ENCODE data around the gene LRRN4.
"Not testable (repeated sequence)": the region's sequence is repeated elsewhere in the genome, so short reads cannot be mapped to it uniquely, and the experiment has no call there.

The LRRN4 gene

DNA sequence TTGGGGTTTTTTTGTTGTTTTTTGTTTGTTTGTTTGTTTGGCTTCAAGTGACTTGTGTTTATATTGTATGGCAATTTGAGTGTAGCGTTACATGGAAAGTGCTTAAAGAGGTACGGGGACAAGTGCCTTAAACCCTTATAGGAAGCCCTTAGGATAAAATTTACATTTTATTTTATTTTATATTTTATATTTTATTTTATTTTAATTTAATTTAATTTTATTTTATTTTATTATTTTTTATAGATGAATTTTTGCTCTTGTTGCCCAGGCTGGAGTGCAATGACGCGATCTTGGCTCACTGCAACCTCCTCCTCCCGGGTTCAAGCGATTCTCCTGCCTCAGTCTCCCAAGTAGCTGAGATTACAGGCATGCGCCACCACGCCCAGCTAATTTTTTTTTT, 21.0 kb downstream of the LRRN4 start:
- not testable (repeated sequence) for FAIRE-seq; DNase-seq (ENCODE audit: low spot score)

DNA sequence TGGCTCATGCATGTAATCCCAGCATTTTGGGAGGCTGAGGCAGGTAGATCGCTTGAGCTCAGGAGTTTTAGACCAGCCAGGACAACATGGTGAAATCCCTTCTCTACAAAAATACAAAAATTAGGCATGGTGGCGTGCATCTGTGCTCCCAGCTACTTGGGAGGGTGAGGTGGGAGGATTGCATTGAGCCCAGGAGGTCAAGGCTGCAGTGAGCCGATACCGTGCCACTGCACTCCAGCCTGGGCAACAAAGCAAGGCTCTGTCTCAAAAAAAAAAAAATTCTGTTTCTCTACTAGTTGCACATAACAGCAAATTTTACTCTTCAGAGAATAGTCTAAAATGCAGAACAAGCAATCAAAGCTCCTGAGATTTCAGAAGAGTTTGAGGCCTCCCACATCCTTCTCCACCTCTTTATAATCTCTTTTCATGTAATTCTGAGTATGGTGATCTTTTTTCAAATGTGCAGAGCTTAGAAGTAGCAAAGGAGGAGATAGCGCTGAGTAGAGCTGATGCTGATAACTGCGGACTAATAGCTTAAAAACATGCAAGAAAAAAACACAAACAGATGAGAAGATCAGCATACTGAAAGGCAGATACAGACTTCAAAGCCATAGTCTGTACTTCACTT, 23.3 kb downstream of the LRRN4 start:
- FAIRE-seq = no peak
- DNase-seq (ENCODE audit: low spot score) = no peak

DNA sequence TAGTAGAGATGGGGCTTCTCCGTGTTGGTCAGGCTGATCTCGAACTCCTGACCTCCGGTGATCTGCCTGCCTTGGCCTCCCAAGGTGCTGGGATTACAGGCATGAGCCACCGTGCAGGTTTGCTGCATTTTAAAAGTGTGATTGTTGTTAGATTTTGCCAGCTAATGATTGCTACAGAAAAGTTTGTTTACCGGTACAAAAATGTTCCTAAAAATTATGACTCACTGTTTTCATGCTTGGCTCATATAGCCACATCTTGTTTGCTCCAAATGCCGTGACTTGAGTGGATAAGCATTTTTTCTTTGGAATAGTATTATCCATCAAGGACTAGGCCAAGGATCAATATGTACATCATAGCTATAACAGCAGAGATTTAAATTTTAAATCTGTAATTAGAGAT, 24.3 kb downstream of the LRRN4 start:
- FAIRE-seq (no peak), DNase-seq (ENCODE audit: low spot score) (no peak)

DNA sequence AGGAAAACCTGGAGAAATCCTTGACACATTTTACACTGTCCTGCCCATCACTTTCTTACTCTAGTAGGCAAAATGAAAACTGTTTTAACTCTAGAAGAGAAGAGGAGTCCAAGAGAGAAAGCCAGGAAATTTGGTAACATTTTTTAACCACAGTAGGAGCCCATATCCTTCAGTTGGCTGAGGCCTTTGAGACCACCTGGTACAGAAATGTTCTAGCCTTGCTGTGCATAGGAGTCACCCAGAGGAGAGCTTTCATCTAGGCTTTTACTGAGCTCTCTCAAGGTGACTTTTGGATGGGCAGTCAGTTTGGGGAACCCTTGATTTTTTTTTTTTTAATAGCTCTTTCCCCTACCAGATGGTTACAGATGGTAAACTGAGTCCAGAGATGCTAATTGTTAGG, 25.0 kb downstream of the LRRN4 start:
- DNase-seq (ENCODE audit: low spot score) = no peak
- no peak for FAIRE-seq

DNA sequence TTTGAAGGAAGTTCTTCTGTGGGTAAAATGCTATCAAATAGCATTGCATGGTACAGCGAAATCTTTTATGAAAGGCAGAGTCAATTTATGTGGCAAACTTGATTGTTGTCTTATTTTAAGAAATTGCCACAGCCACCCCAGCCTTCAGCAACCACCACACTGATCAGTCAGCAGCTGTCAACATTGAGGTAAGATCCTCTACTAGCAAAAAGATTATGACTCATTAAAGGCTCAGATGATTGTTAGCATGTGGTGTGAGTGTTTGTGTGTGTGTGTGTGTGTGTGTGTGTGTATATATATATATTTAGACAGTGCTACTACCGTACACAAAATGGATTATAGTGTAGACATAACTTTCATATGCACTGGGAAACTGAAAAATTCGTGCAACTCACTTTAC, 27.8 kb downstream of the LRRN4 start:
- DNase-seq (ENCODE audit: low spot score) = no peak

DNA sequence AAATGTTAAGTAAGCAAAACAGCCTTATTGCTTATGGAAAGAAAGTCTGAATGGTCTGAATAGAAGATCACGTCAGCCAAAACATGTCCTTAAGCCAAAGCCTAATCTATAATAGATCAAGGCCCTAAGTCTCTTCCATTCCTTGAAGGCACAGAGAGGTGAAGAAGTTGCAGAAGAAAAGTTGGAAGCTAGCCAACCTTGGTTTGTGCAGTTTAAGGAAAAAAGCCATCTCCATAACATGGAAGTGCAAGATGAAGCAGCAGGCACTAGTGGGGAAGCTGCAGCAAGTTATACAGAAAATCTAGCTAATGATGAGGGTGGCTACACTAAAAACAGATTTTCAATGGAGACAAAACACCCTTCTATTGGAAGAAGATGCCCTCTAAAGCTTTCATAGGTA, 29.1 kb downstream of the LRRN4 start:
- FAIRE-seq = no peak

More for the DNA sequence above, 27.8 kb downstream of the LRRN4 start:
- FAIRE-seq = no peak

DNA sequence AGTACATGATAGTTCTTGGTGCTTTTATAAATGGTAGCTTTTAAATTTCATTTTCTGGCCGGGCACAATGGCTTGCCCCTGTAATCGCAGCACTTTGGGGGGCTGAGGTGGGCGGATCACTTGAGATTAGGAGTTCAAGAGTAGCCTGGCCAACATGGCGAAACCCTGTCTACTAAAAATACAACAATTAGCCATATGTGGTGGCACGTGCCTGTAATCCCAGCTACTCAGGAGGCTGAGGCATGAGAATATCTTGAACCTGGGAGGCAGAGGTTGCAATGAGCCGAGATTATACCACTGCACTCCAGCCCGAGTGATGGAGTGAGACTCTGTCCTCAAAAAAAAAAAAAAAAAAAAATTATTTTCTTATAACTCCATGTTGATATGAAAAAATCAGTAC, 36.0 kb downstream of the LRRN4 start:
- DNase-seq (ENCODE audit: low spot score) = no peak
- FAIRE-seq = no peak

More for the DNA sequence above, 29.1 kb downstream of the LRRN4 start:
- DNase-seq (ENCODE audit: low spot score) = no peak

DNA sequence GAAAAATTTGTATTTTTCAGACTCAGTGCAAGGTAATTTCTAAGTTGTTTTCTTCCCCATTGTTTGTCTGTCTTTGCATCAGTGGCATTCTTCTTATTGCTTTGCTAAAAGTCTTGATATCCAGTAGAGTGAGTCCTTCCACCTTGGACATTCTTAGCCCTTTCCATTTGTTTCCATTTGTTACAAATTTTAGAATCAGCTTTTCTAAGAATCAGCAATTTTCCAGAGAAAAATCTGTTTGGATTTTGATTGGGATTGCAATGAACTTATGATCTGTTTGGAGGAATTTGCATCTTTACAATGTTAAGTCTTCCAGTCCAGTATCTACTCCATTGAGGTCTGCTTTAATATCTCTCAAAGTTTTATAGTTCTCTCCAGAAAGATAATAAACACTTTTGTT, 36.4 kb downstream of the LRRN4 start:
- FAIRE-seq (no peak), DNase-seq (ENCODE audit: low spot score) (no peak)

DNA sequence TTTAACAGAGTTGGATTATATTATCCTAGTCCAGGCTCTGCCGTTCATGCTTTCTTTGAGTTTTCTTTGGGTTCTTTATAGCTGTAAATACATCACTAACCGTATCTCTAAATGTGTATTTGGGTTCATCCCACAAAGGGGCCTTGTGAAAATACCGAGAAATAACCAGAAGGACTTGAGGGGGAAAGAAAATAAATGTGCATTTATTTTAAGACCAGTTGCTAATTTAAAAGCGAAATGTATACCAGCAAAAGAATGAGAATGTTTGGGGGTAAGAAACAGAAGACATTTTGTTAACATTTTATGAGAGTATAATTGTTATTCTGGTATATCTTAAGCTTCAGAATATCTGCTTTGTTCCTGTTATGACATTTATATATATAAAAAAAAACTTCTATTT, 38.9 kb downstream of the LRRN4 start:
- DNase-seq (ENCODE audit: low spot score) = no peak
- no peak for FAIRE-seq

DNA sequence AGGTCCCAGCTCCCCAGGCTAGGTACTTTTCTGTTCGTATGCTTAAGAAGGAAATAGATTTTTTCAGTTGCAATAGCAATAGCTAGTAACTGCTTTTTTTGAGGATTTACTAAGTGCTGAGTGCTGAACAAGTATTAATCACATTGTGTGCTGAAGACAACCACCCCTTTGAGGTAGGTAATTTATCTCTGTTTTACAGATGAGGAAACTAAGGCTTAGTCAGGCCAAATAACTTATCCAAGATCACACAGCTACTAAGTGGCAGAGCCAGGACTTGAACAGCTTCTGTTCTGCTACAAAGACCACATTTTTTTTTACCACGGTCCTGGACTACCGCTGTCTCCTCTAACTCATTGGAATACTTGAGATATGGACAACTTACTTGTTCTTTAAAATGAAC, 39.8 kb downstream of the LRRN4 start:
- DNase-seq (ENCODE audit: low spot score) (no peak), FAIRE-seq (no peak)

DNA sequence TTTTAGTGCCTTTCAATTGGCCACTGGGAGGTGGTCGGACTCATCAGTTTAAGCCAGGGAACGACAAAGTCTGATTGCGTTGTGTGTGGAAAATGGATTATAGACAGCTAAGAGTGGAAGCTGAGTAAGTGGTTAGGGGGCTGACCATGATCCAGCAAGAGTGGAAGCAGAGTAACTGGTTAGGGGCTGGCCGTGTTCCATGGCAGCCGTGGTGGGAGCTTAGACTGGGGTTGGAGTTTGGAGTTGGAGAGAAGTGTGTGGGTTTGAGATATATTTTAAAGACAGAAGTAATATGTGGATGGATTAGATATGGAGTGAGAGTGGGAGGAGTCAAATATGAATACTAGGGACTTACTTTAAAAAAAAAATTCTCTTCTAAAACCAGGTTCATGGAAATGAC, 41.7 kb downstream of the LRRN4 start:
- FAIRE-seq (no peak), DNase-seq (ENCODE audit: low spot score) (no peak)

DNA sequence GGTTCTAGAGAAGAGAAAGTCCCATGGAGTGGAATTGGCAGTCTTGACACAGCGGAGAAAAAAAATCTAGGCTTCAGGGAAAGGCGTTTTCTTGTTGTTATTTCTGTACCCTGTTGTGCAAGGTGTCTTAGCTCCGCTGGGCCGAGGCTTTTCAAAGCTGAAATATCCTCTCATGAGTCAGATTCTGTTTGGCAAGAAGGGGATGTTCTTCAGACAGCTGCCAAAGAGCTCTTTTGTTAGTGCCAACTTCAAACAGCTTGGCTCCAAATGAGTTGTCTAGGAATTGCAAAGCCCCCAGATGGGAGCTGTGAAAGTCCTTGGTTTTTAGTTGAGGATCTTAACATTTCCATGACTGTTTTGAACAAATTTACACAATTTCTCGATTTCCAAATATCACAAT, 45.6 kb downstream of the LRRN4 start:
- FAIRE-seq = no peak
- DNase-seq (ENCODE audit: low spot score) = peak; percentile 16

DNA sequence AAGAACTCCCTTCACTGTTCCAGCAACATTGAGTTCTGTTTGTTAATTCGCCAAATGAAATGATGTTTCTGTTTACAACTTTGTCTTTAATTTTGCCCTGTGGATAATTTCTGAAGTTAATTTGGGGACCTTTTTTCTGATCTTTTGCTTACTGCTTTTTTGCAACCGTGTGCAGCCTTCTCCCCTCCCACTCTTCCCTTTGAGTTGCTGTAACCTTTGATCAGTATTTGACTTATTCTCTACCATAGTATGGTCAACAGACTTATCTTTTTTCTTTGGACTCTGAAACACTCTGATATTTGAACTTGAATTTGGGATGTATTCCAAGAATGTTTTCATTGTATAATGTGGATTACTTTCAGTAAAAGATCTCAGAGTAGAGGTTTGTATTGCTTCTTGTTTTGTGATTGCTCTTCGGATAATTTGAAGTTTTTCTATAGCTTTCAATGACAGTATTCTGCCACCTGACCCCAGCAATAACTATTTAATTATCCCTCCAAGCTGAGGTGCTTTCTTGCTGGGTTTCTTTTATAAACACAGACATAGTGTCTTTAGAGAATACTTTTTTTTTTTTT, 46.2 kb downstream of the LRRN4 start:
- DNase-seq (ENCODE audit: low spot score) = no peak
- no peak for FAIRE-seq

DNA sequence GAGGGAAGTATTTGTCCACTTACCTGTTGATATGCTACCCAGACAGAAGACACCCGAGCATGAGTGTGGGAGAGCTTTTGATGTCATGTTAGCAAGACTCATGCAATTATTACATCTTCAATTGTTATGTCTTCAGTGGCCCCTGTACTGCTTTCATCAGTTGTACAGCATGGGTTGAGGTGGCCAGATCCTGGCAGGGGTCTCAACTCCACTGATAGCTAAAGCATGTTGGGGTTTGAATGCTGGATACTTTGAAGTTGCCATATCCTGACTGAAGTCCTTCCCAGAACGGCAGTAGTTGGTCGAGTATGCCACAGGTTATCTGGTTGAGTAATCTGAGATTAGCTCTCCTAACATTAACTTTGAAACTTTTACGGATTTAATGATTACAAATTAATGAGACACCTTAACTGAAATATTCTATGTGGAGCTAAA, 46.7 kb downstream of the LRRN4 start:
- FAIRE-seq = no peak
- no peak for DNase-seq (ENCODE audit: low spot score)

DNA sequence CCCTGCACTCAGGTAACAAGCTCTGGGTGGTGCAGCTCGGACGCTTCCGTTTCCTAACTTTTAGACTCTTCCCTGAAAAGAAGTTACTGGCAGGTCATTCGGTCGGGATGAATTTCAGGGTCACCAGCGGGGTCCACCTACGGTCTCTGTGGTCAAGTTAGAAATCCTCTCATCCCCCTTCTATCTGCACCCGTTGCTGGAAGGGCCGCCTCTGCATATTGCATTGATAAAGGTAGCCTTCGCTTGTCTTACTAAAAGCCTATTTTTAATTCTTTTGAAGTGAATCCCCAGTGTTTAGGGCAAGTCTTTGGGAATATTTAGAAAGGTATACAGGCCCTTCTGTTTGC, 47.3 kb downstream of the LRRN4 start:
- no peak for FAIRE-seq
- no peak for DNase-seq (ENCODE audit: low spot score)

DNA sequence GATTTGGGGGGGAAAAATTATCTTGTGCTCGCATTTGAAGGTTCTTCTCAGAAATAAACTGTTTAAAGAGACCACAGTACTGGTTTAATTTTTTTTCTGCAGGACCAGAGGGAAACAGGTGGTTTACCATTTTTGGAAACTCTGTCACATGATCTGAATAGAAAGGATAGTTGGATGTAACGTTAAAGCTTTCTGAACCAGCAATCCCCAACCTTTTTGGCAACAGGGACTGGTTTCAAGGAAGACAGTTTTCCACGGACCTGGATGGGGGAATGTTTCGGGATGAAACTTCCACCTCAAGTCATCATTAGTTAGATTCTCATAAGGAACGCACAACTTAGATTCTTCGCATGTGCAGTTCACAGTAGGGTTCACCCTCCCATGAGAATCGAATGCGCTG, 53.0 kb downstream of the LRRN4 start:
- DNase-seq (ENCODE audit: low spot score) = no peak
- no peak for FAIRE-seq

DNA sequence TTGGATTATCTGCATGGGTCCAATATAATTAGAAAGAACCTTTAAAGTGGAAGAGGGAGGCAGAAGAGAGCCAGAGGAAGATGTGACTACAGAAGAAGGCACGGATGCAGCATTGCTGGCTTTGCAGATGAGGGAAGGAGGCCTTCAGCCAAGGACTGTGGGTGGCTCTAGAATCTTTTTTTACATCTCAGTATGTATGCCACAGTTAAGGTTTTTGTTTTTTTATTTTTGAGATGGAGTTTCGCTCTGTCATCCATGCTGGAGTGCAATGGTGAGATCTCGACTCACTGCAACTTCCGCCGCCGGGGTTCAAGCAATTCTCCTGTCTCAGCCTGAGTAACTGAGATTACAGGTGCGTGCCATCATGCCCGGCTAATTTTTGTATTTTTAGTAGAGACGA, 54.1 kb downstream of the LRRN4 start:
- FAIRE-seq (no peak), DNase-seq (ENCODE audit: low spot score) (no peak)

DNA sequence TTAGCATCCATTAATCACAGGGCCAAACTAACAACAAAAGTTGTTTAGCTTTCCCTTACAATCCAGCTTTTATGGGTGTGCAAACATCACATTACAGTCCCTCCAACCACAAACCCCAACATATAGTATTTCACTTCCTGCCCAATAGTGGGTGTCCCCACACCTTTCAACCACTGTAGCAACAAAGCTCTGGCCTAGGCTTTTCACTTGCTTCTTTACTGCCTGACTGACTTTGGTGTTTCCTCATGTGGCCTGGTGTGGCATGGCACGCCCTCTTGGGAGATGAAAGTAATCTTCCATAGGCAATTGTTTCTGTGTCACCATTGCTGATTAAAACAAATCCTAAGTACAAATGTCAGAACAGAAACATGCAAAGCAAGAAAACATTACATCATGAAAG, 57.1 kb downstream of the LRRN4 start:
- no peak for FAIRE-seq
- no peak for DNase-seq (ENCODE audit: low spot score)

DNA sequence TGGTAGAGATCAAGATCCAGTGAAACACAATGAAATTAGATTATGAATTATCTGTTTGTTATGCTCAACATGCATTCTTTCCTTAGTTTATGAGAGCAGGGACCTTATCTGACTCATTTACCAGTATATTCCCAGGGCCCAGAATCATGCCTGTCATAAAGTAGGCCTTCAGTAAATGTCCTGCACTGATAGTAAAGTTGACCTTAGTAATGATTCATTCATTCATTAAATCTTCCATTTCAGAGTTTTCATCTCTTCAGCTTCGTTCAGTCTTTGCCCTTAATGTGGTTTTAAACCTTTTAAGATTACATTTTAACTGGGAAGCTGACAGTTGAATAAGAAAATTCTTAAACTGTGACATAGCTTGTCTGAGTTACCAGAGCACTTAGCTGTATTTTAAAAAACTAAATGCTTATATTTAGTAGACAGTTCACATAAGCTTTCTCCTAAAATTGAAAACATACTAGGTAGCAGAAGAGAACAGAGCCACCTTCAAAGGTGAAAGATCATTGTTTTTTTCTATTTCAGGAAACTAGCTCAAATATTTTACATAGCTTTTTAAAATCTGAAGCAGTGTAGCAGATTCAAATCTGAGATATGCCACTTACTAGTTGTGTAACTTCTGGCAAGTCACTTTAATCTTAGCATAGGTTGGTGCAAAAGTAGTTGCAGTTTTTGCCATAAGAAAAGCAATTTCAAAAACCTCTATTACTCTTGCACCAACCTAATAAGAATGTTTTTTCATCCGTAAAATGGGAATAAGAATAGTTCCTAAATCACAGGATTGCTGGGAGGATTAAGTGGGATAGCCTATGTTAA, 62.0 kb downstream of the LRRN4 start:
- DNase-seq (ENCODE audit: low spot score) (no peak), FAIRE-seq (no peak)

DNA sequence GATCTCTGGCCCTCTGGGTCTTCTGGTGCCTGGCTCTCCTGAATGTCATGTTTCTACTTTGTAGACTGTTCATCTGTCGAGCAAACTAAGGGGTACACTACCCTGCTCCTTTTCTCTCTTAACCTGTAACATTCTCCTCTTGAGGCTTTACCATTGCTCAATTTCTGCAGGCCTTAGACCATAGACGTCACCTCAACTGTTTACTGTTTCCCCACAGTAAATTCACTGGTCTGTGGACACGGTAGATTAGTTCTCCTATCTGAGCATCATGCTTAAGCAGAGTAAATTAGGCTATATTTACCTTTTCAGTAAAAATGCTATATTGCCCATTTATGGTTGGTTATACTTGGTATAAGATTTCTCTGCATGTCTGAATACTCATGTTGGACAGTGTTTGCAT, 62.9 kb downstream of the LRRN4 start:
- FAIRE-seq = no peak
- DNase-seq (ENCODE audit: low spot score) = no peak
